Measurements from ENCODE around the gene FGF1.

The FGF1 gene

GRCh38 chr5:142694092-142694856 is 8.4 kb upstream of the FGF1 start:
- TF ChIP-seq CTCF (IDR thresholded peaks at IDR 0.05; ENCODE audit: low read depth, low read length) (no peak), EZH2phosphoT487 (IDR thresholded peaks at IDR 0.05; ENCODE audit: low read depth) (no peak)
- H3K4me3 ChIP-seq (ENCODE audit: low read length) = no peak overlapping the region
- no peak overlapping the region for H3K27ac ChIP-seq (ENCODE audit: low read length)
- H4K20me1 ChIP-seq (ENCODE audit: insufficient read depth, low read length) = no peaks in the 10 kb centered on the region
- H3K27me3 ChIP-seq (ENCODE audit: low read depth, low read length) = no peaks in the 10 kb centered on the region; the same call in none of the 2 replicates
- no peak overlapping the region for H3K9ac ChIP-seq (ENCODE audit: low read length)
- H3K36me3 ChIP-seq (replicated peaks; ENCODE audit: low read depth, low read length) = no peaks in the 10 kb centered on the region
- H2AFZ ChIP-seq (ENCODE audit: low read depth, low read length) = no peak overlapping the region
- H3K4me2 ChIP-seq (ENCODE audit: low read length) = no peak overlapping the region
- no peaks in the 10 kb centered on the region for H3K9me3 ChIP-seq (ENCODE audit: insufficient read depth, low read length)
- no peaks in the 10 kb centered on the region for H3K4me1 ChIP-seq (ENCODE audit: low read length)
- H3K79me2 ChIP-seq (ENCODE audit: low read length) = no peaks in the 10 kb centered on the region

- Histone ChIP-seq H2AFZ (ENCODE audit: low read depth, low read length) (no peak overlapping the region), H3K79me2 (ENCODE audit: low read length) (no peaks in the 10 kb centered on the region), H3K4me1 (ENCODE audit: low read length) (no peaks in the 10 kb centered on the region), H3K9me3 (ENCODE audit: insufficient read depth, low read length) (no peaks in the 10 kb centered on the region), H3K36me3 (replicated peaks; ENCODE audit: low read depth, low read length) (no peaks in the 10 kb centered on the region), H3K4me2 (ENCODE audit: low read length) (no peak overlapping the region), H3K27ac (ENCODE audit: low read length) (no peak overlapping the region), H3K9ac (ENCODE audit: low read length) (no peak overlapping the region), H3K27me3 (ENCODE audit: low read depth, low read length) (peaks cover under 1% of the 10 kb centered on the region; the same call in 1 of the 2 replicates), H3K4me3 (ENCODE audit: low read length) (no peak overlapping the region), H4K20me1 (ENCODE audit: insufficient read depth, low read length) (no peaks in the 10 kb centered on the region)
- no peak for TF ChIP-seq CTCF (IDR thresholded peaks at IDR 0.05; ENCODE audit: low read depth, low read length)
- TF ChIP-seq EZH2phosphoT487 (IDR thresholded peaks at IDR 0.05; ENCODE audit: low read depth) = no peak
Observed at GRCh38 chr5:142692321-142692894, 6.5 kb upstream of the FGF1 start.

GRCh38 chr5:142690667-142691066 is 4.8 kb upstream of the FGF1 start:
- Histone ChIP-seq H3K4me1 (ENCODE audit: low read length) (no peaks in the 10 kb centered on the region), H3K36me3 (replicated peaks; ENCODE audit: low read depth, low read length) (no peaks in the 10 kb centered on the region), H3K27ac (ENCODE audit: low read length) (no peak overlapping the region), H3K4me3 (ENCODE audit: low read length) (no peak overlapping the region), H3K9ac (ENCODE audit: low read length) (no peak overlapping the region), H3K27me3 (ENCODE audit: low read depth, low read length) (0 out of 2 replicates have a peak, but pooled peaks cover 8% of the 10 kb centered on the region), H3K4me2 (ENCODE audit: low read length) (no peak overlapping the region), H3K9me3 (ENCODE audit: insufficient read depth, low read length) (no peaks in the 10 kb centered on the region), H4K20me1 (ENCODE audit: insufficient read depth, low read length) (no peaks in the 10 kb centered on the region), H2AFZ (ENCODE audit: low read depth, low read length) (no peak overlapping the region), H3K79me2 (ENCODE audit: low read length) (no peaks in the 10 kb centered on the region)
- TF ChIP-seq EZH2phosphoT487 (IDR thresholded peaks at IDR 0.05; ENCODE audit: low read depth) (no peak), CTCF (IDR thresholded peaks at IDR 0.05; ENCODE audit: low read depth, low read length) (no peak)

DNA sequence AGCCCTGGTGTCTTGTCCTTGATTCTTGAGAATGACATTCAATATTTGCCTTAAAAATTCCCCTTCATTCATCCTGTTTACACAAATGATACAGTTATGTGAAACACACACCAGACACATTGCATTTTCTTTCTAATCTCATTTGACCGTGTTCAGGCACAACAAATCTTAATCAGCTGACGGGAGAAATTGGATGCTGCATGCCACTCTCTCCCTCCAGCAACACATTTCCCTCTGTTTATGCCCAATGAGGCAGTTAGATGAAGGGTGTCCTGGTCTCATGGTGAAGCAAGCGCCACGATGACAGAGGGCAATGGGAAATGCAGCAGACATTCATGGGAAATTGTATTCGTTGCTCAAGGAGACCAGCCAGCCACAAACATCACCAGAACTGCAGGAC is 3.2 kb upstream of the FGF1 start:
- Histone ChIP-seq H3K9ac (ENCODE audit: low read length) (no peak overlapping the region), H3K4me1 (ENCODE audit: low read length) (no peaks in the 10 kb centered on the region), H4K20me1 (ENCODE audit: insufficient read depth, low read length) (no peaks in the 10 kb centered on the region), H3K27ac (ENCODE audit: low read length) (no peak overlapping the region), H3K4me2 (ENCODE audit: low read length) (no peak overlapping the region), H3K36me3 (replicated peaks; ENCODE audit: low read depth, low read length) (no peaks in the 10 kb centered on the region), H3K4me3 (ENCODE audit: low read length) (no peak overlapping the region), H2AFZ (ENCODE audit: low read depth, low read length) (no peak overlapping the region), H3K79me2 (ENCODE audit: low read length) (no peaks in the 10 kb centered on the region), H3K27me3 (ENCODE audit: low read depth, low read length) (0 out of 2 replicates have a peak, but pooled peaks cover 8% of the 10 kb centered on the region), H3K9me3 (ENCODE audit: insufficient read depth, low read length) (no peaks in the 10 kb centered on the region)
- TF ChIP-seq CTCF (IDR thresholded peaks at IDR 0.05; ENCODE audit: low read depth, low read length) (no peak), EZH2phosphoT487 (IDR thresholded peaks at IDR 0.05; ENCODE audit: low read depth) (no peak)

Measured in OCI-LY3 (cell line).